ENCODE measurements around the gene HNRNPM.

DNA sequence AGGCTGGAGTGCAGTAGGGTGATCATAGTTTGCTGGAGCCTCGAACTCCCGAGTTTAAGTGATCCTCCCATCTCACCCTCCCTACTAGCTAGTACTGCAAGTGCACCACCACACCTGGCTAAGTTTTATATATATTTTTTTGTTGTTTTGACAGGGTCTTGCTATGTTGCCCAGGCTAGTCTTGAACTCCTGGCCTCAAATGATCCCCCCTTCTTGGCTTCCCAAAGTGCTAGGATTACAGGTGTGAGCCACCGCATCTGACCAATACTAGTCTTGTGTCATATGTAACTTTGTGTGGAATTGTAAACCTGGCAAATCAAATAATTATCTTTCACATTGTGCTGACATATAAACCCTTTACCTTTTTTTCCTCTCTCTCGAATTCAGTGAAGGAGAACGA is 10.2 kb downstream of the HNRNPM start:
- TF ChIP-seq, protein P1, sequence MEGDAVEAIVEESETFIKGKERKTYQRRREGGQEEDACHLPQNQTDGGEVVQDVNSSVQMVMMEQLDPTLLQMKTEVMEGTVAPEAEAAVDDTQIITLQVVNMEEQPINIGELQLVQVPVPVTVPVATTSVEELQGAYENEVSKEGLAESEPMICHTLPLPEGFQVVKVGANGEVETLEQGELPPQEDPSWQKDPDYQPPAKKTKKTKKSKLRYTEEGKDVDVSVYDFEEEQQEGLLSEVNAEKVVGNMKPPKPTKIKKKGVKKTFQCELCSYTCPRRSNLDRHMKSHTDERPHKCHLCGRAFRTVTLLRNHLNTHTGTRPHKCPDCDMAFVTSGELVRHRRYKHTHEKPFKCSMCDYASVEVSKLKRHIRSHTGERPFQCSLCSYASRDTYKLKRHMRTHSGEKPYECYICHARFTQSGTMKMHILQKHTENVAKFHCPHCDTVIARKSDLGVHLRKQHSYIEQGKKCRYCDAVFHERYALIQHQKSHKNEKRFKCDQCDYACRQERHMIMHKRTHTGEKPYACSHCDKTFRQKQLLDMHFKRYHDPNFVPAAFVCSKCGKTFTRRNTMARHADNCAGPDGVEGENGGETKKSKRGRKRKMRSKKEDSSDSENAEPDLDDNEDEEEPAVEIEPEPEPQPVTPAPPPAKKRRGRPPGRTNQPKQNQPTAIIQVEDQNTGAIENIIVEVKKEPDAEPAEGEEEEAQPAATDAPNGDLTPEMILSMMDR (IDR thresholded peaks at IDR 0.05): no peak
- no peak for TF ChIP-seq POLR2A (IDR thresholded peaks at IDR 0.05)

Data from testis (tissue), 2 donors.